GM12873 (cell line): ENCODE measurements around the gene TPP2.

Source experiments
- TF ChIP-seq, protein P1 (sequence below): IDR thresholded peaks from 2 replicates; pipeline ENCODE4 v1.5.1; 2012; ENCODE audit warnings: low read depth, mild to moderate bottlenecking, moderate library complexity, low read length, control low read depth; ENCODE audit not compliant: insufficient read depth; ENCODE audit errors: missing control alignments

The TPP2 gene

GRCh38 chr13:102642029-102642428, 45.2 kb downstream of the TPP2 start:
- TF ChIP-seq, protein P1, sequence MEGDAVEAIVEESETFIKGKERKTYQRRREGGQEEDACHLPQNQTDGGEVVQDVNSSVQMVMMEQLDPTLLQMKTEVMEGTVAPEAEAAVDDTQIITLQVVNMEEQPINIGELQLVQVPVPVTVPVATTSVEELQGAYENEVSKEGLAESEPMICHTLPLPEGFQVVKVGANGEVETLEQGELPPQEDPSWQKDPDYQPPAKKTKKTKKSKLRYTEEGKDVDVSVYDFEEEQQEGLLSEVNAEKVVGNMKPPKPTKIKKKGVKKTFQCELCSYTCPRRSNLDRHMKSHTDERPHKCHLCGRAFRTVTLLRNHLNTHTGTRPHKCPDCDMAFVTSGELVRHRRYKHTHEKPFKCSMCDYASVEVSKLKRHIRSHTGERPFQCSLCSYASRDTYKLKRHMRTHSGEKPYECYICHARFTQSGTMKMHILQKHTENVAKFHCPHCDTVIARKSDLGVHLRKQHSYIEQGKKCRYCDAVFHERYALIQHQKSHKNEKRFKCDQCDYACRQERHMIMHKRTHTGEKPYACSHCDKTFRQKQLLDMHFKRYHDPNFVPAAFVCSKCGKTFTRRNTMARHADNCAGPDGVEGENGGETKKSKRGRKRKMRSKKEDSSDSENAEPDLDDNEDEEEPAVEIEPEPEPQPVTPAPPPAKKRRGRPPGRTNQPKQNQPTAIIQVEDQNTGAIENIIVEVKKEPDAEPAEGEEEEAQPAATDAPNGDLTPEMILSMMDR, result no peak

GRCh38 chr13:102642475-102642874, 45.7 kb downstream of the TPP2 start:
- TF ChIP-seq, protein P1, result no peak

DNA sequence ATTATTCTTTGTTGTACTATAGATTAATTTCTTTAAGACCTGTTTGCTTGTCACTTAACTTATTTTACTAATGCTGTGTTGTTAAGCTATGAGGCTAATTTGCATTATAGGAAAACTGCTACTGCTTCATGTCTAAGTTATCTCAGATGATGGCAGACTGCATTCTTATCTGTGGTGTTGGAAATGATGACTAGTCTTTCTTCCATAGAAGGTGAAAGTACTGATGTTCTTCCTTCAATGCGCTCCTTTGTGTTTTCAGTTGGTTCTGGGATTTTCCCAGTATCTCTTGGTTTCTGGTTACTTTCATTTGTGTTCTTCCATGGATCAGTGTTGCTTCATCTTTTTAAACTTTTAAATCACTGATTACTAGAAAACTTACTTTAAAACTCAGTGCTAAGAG, 46.9 kb downstream of the TPP2 start:
- TF ChIP-seq, protein P1, result no peak

- TF ChIP-seq, protein P1, result no peak
Observed at GRCh38 chr13:102645701-102646100, 48.9 kb downstream of the TPP2 start.

DNA sequence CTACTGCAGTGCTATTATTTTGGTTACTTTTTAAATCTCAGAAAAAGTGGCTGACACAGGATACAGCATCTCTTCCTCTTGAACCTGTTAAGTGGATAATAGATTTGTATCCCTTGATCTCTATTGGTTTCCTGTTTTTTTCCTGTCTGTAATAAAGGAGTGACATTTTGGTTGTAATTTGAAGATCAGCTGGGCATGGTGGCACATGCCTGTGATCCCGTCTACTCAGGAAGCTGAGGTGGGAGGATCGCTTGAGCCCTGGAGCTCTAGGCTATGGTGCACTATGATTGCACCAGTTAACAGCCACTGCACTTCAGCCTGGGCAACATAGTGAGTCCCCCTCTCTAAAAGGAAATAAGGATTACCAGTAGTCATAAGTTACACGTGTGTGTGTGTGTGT, 51.3 kb downstream of the TPP2 start:
- TF ChIP-seq, protein P1, result no peak

DNA sequence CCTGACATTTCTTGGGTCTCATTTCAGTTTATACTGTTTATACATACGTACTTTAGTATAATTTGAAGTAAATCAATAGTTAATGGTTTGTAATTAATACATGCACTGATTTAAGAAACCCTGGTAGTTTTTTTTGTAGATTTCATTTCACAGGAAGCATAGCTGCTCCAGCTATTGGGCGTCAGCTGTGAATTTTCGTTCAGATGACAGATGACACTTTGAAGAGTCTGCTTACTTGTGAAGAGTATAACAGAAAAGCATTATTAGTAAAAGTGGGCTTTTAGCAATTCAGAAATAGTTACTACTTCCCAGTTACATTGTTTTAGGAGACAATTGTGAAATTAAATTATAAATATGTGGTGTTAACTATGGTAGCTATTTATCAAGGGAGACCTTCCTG, 53.7 kb downstream of the TPP2 start:
- TF ChIP-seq, protein P1, result no peak

DNA sequence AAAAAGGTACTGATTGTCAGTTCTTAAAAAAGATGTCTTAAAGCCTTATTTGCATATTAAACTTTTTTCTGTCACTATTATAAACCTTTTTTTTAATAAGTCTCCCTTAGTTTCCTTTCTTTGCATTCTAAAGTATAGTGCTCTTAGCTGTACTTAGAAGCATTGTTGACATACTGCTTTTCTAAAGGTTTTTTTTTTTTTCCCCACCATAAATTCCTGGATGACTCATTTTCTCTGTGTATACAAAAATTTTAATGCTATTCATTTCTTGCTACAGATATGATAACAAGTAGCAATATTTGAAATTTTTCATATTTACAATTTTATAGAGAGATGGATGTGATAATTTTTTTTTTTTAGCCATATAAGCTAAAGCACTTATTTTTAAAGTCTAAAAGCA, 54.6 kb downstream of the TPP2 start:
- TF ChIP-seq, protein P1, result no peak
